GM21381 (cell line): ENCODE measurements around the gene TGFBR2.

Experiments
- ATAC-seq: cut with Tn5 transposase; IDR thresholded peaks from one replicate; pipeline ENCODE4 v1.9.1; 2021; ENCODE audit warnings: mild to moderate bottlenecking, moderate library complexity; ENCODE audit not compliant: unreplicated experiment

Gene TGFBR2

DNA sequence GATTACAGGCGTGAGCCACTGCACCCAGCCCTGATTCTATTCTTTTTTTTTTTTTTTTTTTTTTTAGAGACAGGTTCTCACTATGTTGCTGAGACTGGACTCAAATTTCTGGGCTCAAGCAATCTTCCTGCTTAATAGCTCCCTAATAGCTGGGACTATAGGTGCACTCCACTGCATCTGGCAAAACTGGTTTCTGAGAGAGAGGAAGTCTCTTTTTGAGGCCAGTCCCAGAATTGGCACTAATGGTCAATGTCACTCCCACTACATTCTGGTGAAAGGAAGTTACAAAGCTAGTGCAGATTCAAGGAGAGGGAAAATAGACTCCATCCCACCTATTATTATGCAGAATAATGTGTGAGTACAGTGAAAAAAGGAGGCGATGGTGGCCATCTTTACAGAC is 5.8 kb upstream of the TGFBR2 start:
- ATAC-seq: no peak

- no peak for ATAC-seq
Measured at GRCh38 chr3:30602946-30603345, 3.5 kb upstream of the TGFBR2 start.

GRCh38 chr3:30604093-30604492 is 2.3 kb upstream of the TGFBR2 start:
- ATAC-seq: no peak

GRCh38 chr3:30604558-30604957 is 1.8 kb upstream of the TGFBR2 start:
- ATAC-seq: no peak

- no peak for ATAC-seq
Measured at GRCh38 chr3:30605005-30605404, 1.4 kb upstream of the TGFBR2 start.

- ATAC-seq: no peak
Measured at GRCh38 chr3:30605706-30606300, 598 bp upstream of the TGFBR2 start.

DNA sequence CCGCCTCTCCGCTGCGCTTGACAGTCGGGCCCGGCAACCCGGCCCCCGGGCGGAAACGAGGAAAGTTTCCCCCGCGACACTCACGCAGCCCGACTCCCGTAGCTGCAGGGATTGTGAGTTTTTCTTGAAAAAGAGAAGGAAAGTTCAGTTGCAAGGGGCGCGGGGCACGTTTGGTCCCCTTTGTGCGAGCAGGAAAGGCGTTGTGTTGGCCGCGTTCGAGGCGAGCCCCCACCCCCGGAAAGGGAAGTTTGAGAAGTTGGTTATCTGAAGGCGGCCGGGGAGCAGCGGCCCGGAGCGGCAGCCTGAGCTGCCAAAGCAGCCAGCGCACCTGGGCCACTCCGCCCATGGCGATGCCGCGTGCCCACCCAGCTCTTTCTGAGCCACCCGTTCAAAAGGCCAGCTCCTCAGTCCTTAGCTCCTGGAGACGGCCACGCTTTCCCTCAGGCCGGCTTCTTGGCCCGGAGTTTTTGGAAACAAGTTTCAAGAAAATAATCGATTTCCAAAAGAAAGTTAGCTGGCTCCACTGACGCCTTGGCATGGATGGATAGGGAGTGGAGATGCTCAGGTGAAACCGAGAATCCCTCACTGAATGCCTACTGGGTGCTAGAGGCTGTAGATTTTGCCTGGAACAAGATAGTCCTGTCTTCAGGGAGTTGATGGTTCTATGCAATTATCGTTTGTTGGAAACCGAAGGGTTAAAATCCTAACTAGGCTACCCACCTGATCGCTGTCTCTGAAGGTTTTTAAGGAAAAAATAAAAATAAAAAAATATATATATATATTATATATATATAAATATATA is 832 bp downstream of the TGFBR2 start:
- peak; percentile 36 for ATAC-seq

GRCh38 chr3:30608598-30608947 is 2.2 kb downstream of the TGFBR2 start:
- no peak for ATAC-seq

GRCh38 chr3:30609930-30610701 is 3.7 kb downstream of the TGFBR2 start:
- ATAC-seq: no peak

DNA sequence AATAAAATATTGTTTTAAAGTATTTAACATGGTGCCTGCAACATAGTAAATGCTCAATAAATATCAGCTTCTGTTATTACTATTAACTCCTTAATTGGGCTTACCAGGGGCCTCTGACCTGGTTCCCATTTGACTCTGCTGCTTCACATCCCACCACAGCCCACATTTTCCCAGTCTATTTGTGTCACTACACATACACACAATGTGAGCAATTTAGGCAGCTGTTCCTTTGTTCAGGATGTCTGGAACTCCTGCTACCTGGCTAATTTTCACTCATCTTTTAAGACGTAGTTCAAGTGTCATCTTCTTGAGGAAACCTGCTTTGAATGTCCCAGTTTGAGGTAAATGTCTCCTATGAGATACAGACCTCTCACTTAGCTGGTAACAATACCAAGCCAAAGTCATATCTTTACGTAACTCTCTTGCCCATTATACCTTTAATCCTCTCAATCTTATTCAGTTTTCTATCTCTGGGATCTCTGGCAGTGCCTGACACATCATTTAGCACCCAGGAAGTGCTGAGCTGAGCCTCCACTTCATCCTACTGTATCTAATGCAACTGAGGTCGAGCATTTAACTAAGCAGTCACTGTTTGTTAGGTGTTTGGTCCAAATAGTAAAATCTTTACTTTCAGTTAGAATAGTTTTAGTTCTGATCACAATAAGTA is 4.4 kb downstream of the TGFBR2 start:
- ATAC-seq: no peak

- ATAC-seq: no peak
Measured at GRCh38 chr3:30611613-30612436, 5.4 kb downstream of the TGFBR2 start.

GRCh38 chr3:30612437-30613132 is 6.2 kb downstream of the TGFBR2 start:
- no peak for ATAC-seq

GRCh38 chr3:30613133-30613825 is 6.9 kb downstream of the TGFBR2 start:
- ATAC-seq: no peak

GRCh38 chr3:30614373-30614772 is 8.0 kb downstream of the TGFBR2 start:
- no peak for ATAC-seq

GRCh38 chr3:30614943-30615342 is 8.5 kb downstream of the TGFBR2 start:
- ATAC-seq: no peak

DNA sequence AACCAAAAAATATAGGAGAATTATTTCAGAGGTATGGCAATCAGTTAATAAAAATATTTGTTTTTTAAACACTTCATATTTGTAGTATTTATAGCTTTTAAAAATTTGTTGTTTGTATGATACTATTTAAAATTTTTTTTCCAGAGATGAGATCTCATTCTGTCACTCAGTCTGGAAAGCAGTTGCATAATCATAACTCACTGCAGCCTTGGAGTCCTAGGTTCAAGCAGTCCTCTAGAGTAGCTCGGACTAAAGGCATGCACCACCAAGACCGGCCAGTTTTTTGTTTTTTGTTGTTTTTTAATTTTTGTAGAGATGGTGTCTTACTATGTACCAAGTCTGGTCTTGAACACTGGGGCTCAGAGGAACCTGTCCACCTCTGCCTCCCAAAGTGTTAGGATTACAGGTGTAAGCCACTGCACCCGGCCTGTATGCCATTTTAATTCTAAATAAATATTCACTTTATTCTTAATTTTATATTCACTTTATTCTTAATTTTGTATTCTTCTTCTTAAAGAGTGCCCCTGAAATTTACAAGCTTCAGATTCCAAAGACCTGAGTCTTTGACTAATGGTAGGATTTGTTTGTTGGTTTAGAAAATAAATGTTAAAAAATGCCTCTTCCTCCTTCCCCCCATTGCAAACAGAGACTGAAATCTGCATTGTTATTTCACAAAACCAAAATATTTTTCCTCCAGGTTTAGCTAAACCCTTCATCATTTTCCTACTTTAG is 9.4 kb downstream of the TGFBR2 start:
- no peak for ATAC-seq

DNA sequence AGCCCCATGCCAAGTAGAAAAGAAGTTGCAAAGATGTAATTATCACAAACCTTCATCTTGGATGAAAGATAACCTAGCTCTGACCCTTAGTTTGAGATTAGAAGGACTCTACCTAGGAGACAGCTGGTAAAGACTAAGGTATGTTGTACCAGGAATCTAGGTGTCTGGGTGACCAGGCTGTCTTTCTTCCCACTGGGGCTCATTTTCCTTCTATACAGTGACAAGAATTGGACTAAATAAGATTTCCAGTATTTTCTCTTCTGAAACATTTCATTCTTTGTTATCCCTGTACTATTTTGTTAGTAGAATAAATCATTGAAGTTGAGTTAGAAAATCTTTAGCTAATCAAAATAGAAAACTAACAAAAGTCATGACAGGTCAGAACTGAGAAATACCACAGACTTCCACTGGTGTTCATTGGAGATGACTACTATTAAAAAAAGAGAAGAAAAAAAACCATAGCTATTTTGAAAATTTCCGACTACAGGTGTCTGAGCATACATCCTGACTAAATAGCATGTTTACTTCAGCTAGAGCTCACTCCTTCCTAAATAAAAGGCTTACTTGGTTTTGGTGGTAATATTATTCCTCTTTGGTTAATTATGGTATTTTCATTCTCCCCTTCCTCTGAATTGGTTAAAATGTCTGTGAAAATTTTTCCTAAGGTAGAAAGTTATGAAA is 10.1 kb downstream of the TGFBR2 start:
- no peak for ATAC-seq

DNA sequence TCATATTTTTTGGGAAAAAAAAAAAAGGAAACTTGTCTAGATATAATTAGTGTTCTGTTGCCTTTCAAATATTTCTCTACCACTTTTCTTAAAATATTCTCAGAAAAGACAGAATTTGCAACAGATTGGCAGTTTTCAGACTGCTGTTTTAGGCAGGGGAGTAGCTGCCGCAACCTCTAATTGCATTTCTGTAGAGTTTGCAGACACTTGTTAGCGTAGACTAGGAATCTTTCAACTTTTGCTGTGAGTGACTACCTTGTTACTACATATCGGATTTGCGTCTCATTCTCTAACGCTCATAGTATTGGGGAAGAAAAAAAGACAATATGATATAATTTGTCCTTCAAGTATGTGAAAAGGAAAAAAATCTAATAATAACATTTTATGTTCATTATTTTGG is 10.7 kb downstream of the TGFBR2 start:
- no peak for ATAC-seq
